HG02973 (cell line): ENCODE measurements around the gene MKI67.
A peak's percentile ranks its signal among the peaks of the same experiment; 100 is the strongest.
"Not testable (repeated sequence)": the region's sequence is repeated elsewhere in the genome, so short reads cannot be mapped to it uniquely, and the experiment has no call there.

ENCODE experiments used
- ATAC-seq: cut with Tn5 transposase; IDR thresholded peaks from one replicate; pipeline ENCODE4 v1.9.1; 2021; ENCODE audit warnings: moderate library complexity; ENCODE audit not compliant: unreplicated experiment

Gene MKI67

DNA sequence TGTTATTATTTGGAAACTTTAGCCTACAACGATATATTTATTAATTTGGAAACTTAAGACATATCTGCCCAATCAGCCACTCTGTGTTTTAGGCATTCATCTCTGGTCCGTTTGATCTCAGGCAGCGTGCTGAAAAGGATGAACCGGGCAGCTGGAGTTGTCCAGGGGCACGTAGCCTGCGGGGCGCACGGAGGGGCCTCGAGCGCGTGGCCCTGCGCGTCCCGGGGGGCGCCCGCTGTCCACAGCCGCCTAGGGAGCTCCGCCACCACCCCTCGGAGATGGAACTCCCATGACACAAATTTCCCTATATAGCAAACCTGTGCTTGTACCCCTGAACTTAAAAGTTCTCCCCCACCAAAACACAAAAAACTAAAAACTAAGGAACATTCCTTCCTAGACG, 24.3 kb upstream of the MKI67 start:
- ATAC-seq, result no peak

GRCh38 chr10:128150045-128150493, 23.8 kb upstream of the MKI67 start:
- ATAC-seq, result peak; percentile 87

DNA sequence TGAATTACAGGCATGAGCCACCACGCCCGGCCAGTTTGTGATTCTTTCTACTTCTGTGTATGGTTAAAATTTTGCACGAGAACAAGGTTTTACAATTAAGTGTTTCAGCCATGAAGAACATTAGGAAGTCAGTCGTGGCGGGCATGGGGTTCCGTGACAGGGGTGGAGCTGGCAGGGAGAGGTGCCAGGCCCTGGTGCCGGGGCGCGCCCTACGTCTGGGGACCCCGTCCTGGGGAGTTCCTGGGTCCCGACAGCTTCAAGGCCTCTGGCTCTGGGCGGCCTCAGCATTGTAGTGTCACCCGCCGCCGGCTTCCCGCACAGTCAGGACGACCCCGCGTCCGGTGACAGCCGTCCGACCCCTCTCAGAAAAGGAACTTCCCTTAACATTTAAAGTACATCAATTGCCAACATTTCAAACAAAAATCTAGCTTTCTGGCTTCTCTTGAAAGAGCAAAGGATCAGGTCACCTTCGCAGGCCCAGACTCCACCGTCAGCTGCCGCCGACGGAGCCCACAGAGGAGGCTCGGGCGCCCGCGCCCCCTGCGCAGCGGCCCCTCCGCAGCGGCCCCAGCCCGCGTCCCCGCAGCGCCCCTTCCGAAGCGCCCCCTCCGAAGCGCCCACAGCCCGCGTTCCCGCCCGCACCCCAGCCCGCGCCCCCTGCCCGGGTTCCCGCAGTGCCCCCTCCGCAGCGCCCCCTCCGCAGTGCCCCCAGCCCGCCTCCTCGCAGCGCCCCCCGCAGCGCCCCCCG, 23.2 kb upstream of the MKI67 start:
- ATAC-seq, result no peak

DNA sequence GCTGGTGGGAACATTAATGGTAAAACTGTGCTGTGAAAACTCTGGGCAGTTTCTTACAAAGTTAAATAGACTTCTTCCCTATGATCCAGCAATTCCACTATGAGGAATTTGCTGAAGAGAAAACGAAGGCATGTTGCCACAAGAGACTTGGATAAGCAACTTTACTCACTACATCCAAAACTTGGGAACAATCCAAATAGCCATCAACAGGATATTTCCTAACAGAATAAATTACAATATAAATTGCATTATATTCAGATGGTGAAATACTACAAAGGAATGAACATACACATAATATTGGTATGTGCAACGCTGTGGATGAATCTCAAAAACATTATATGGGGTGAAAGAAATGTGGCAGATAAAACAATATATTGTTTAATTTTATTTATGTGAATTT, 21.4 kb upstream of the MKI67 start:
- no peak for ATAC-seq

DNA sequence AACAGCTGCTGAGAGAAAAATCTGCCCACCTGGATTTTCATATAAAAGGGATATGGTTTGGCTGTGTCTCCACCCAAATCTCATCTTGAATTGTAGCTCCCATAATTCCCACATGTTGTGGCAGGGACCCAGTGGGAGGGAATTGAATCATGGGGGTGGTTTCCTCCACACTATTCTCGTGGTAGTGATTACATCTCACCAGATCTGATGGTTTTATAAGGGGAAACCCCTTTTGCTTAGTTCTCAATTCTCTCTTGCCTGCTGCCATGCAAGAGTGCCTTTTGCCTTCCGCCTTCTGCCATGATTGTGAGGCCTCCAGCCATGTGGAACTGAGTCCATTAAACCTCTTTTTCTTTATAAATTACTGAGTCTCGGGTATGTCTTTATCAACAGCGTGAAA, 20.8 kb upstream of the MKI67 start:
- peak; percentile 57 for ATAC-seq

- ATAC-seq, result no peak
Measured at GRCh38 chr10:128144547-128144946, 18.3 kb upstream of the MKI67 start.

DNA sequence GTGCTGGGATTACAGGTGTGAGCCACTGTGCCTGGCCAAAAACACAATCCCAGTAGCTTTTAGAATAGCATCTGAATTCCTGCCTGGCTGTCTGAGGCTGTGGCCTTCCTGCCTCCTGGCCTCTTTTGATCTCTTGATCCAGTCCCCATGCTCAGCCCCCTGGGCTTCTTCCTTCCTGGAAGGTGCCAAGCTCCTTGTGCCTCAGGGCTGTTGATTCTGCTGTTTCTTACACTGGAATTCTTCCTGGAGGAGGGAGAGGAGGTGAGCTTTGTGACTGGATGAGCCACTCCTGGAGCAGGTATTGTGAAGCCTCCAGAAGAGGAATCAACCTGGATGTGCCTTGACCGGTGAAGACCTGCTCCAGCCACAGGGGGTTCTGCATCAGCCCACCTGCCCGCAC, 17.3 kb upstream of the MKI67 start:
- no peak for ATAC-seq

DNA sequence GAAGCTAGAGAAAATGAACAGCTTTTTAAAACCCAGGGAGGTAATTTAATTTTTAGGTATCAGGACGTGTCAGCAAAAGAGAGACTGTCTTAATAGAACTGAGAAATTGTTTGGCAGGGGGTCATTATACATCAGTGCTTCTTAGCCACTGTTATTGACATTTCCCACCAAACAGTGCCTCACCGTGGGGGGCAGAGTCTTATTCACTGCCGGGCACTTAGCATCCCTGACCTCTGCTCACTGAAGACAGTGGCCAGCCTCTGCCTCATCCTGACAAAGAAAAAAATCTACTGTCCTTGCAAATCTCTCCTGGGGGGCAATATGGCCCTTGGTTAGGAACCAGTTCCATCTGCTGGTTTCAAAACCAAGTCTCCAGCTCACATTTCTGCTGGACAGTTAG, 14.2 kb upstream of the MKI67 start:
- no peak for ATAC-seq

DNA sequence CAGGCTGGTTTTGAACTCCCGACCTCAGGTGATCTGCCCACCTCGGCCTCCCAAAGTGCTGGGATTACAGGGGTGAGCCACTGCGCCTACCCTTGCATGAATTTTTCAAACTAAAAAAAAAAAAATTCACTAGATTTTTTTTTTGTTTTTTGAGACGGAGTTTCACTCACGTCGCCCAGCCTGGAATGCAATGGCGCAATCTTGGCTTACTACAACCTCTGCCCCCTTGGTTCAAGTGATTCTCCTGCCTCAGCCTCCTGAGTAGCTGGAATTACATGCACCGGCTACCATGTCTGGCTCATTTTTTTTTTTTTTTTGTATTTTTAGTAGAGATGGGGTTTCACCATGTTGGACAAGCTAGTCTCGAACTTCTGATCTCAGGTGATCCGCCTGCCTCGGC, 12.2 kb upstream of the MKI67 start:
- ATAC-seq, result not testable (repeated sequence)

GRCh38 chr10:128137877-128138276, 11.7 kb upstream of the MKI67 start:
- ATAC-seq, result peak; percentile 54

GRCh38 chr10:128130051-128130450, 3.8 kb upstream of the MKI67 start:
- no peak for ATAC-seq

DNA sequence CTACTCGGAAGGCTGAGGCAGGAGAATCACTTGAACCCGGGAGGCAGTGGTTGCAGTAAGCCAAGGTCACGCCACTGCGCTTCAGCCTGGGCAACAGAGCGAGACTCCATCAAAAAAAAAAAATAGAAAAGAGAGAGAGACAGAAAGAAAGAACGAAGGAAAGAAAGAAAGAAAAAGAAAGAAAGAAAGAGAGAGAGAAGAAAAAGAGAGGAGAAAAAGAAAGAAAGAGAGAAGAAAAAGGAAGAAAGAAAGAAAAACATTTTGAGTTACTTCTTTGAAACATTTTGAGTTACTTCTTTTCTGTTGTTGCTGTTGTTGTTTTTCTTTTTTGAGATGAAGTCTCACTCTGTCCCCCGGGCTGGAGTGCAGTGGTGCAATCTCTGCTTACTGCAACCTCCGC, 2.4 kb upstream of the MKI67 start:
- no peak for ATAC-seq

GRCh38 chr10:128125416-128125943, 743 bp downstream of the MKI67 start:
- ATAC-seq, result no peak

DNA sequence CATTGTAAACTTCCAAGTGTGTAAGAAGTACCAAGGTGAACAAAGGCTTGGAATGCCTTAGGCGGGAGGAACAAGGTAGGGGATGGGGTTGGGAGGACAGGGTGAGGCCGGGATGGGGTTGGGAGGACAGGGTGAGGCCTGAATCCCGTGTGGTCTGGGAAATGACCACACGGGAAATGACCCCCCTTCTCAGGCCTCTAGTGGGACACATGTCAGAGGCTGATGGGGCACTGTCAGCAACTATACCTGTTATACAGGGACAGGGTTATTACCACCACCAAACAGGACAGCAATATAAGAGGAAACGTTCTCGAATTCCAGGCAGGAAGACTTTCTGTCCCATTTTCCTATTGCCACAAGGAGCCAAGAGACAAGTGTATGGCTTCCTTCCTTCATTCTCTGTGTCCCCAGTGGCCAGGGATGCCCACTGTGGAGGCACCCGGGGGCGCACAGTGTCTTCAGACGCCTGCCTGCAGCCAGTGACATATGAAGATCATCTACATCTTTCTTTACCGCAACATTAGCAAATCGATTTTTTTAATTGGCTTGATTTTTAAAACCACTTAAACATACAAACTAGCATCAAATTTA, 1.3 kb downstream of the MKI67 start:
- ATAC-seq, result no peak

- ATAC-seq, result no peak
Measured at GRCh38 chr10:128123846-128124245, 2.4 kb downstream of the MKI67 start.

DNA sequence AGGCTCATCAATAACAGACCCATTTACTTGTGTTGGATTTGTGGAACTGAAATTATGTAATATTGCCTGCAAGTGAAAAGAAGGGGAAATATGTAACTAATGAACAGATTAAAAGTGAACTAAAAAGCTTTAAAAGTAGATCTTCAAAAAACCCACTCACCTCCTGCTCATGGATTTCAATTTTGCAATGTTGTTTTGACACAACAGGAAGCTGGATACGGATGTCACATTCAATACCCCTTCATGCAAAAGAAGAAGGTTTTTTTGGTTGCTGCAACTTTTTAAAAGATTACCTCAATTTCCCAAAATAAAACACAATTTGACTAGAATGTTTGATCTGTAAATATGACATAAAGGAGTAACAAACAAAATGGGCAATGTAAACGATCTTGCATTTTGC, 3.3 kb downstream of the MKI67 start:
- ATAC-seq, result no peak

DNA sequence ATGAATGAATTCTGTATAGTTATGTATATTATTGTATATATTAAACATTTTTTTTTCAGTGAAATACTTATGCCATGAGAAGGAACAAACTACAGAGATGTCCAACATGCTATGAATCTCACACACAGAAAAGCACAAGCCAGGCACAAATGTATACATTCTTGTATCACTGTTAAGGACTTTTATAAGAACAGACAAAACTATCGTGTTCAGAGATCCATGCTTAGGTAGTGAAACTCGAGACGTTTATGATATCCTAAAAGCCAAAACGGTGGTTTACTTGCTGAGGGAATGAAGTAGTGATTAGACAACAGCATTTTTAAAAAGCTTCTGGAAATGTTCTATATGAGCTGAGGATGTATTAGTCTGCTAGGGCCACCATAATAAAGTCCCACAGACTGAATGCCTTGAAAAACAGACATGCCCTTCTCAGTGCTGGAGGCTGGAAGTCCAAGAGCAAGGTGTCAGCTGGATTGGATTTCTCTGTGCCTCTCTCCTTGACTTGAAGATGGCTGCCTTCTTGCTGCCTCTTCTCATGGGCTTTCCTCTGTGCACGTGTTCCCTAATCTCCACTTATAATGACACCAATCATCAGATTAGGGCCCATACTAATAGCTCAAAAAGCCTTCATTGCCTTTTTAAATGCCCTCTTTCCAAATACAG, 4.3 kb downstream of the MKI67 start:
- no peak for ATAC-seq

GRCh38 chr10:128116851-128117615, 9.2 kb downstream of the MKI67 start:
- ATAC-seq, result no peak

DNA sequence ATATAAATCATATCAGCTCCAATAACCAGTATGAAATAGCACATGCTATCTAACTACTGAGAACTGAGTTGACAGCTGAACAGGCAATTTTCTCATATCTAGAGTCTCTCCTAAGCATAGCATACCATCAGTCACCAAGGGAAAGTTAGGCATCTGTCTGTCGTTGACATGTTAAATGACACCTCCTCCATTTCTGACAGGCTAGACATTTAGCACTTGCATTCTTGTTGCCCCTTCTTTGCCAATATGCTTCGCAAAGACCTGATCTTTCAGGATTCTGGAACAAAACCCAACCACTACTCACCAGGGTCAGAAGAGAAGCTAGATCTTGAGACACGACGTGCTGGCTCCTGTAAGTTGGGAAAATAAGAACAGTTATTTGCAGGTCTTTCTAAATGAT, 10.0 kb downstream of the MKI67 start:
- ATAC-seq, result no peak

DNA sequence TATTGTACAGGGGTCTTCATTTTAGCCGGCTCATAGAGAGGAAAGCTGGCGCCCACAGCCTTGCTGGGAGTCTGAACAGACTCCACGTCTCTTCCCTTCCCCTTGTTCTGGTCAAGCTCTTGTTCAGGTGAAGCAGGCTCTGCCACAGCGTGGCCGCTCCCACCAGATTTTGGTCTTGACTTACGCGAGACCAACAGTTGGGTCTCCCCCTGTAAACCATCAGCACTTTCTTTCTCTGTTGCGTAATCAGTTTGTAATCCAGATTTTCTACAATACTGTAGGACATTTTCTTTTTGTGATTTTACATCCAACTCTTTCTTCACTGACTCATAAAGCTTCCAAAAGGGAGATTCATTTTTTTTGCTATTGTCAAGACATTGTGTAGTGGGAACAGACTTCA, 10.9 kb downstream of the MKI67 start:
- no peak for ATAC-seq

DNA sequence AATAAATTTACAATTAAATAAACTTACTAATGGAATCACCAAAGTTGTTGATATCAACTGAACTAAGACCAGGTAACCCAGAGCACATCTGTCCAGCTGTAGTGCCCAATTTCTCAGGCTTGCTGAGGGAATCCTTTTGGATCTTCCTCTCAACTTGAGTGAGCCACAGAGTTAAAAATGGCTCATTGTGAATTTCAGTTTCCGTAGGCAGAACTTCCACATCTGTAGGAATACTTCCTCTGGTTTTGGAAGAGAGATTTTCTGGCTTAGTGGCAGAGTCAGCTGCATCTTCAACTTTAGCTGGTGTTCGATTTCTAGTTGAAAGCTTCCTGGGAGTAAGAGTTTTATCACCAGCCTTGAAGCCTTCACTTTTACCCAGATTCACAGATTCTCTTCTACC, 11.3 kb downstream of the MKI67 start:
- ATAC-seq, result no peak
